ENCODE measurements around the gene TSKU.
A peak's percentile ranks its signal among the peaks of the same experiment; 100 is the strongest.

Gene TSKU

DNA sequence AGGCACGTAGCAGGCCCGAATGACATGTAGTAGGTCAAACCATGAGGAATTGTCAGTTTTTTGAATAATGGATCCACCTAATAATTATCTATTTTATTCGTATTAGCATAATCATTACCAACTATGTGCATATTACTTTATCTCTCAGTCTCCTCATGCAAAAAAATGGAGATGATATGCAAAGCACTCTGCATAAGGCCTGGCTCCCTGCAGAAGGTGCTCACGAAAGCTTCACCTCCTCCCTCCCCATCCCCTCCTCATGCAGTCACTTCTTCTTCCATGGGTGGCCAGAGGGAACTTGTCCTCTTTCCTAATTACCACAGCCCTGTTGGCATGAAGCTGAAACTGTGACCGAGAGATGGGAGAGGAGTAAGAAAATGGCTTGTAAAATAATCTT lies 20.8 kb upstream of the TSKU start:
- H3K9me3 ChIP-seq (ENCODE audit: control insufficient read depth, low read length): no peaks in the 10 kb centered on the region

DNA sequence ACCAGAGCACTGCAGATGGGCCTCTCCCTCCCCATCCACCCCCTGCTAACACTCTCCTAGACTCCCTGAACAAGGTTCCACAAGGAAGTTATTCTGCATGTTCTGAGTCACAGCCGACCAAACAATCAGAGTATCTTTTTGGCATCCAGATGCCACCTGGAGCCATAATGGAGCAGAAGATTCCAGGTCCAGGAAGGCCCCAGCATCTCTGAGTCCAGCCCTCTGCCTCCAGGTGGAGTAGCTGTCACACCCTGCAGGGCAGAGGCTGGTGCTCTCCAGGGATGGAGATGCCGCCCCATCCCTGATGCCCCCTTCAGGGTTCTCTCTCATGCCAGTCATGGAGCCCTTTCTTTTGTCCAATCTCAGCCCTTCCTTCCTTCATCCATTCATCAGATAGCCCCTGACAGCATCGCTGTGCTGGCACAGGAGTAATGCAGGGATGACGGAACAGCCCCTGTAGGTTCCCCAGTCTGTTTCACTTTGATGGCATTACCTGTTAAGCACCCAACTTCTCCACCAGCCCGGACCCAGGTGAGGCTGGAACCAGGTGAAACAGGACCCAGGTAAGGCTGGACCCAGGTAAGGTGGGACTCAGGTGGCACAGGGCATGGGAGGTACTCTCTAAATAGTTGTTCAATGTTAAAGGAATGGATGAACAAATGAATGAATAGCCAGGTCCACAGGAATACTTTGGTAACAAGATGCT lies 20.1 kb upstream of the TSKU start:
- peak overlapping the region in 1 of 2 experiments; percentile 7 for H3K4me3 ChIP-seq (ENCODE audit: insufficient read depth in 1 of 2, low read depth in 1 of 2, low read length in 2 of 2)
- no peaks in the 10 kb centered on the region for H3K36me3 ChIP-seq (ENCODE audit: control insufficient read depth in 1 of 2, insufficient read depth in 2 of 2, low read depth in 1 of 2, low read length in 2 of 2)
- H3K23ac ChIP-seq (ENCODE audit: low read length in 2 of 2): no peak overlapping the region
- no peak overlapping the region for H3K14ac ChIP-seq (ENCODE audit: low read length in 2 of 2)
- H3K4ac ChIP-seq (ENCODE audit: low read depth in 1 of 2, low read length in 2 of 2): no peak overlapping the region
- no peak overlapping the region for H2BK15ac ChIP-seq (ENCODE audit: low read depth, poor library complexity, severe bottlenecking)
- DNase-seq: no peak
- no peak overlapping the region for H4K8ac ChIP-seq (ENCODE audit: low read length)
- no peaks in the 10 kb centered on the region for H3K9me3 ChIP-seq (ENCODE audit: control insufficient read depth, low read length)
- H2BK5ac ChIP-seq (ENCODE audit: low read depth, low read length, poor library complexity, severe bottlenecking): no peak overlapping the region
- peaks cover 17% of the 10 kb centered on the region for H3K4me1 ChIP-seq (ENCODE audit: control insufficient read depth, insufficient read depth, low read depth, low read length)
- H3K18ac ChIP-seq (ENCODE audit: low read depth in 1 of 2, low read length in 2 of 2): no peak overlapping the region
- H2BK12ac ChIP-seq (ENCODE audit: low read length in 2 of 2): no peak overlapping the region
- H2AFZ ChIP-seq (ENCODE audit: low read depth, low read length): no peak overlapping the region
- no peak overlapping the region for H3K4me2 ChIP-seq (ENCODE audit: low read length, poor library complexity, severe bottlenecking)
- 95% methylated on average over 5 of the region's 5 CpGs for whole genome bisulfite sequencing
- H3K27ac ChIP-seq (ENCODE audit: low read length, poor library complexity, severe bottlenecking): no peak overlapping the region
- H4K91ac ChIP-seq (ENCODE audit: low read length): no peak overlapping the region
- no peaks in the 10 kb centered on the region for H3K79me1 ChIP-seq (replicated peaks; ENCODE audit: low read length, poor library complexity, severe bottlenecking)
- H2AK5ac ChIP-seq (ENCODE audit: low read length, severe bottlenecking): no peak overlapping the region
- peaks cover 0 to 7% of the 10 kb centered on the region in 2 experiments for H3K27me3 ChIP-seq (ENCODE audit: control insufficient read depth in 1 of 2, insufficient read depth in 1 of 2, low read length in 2 of 2)
- H3K9ac ChIP-seq (ENCODE audit: low read length): no peak overlapping the region
- no peak overlapping the region for H2BK120ac ChIP-seq (ENCODE audit: low read depth, low read length)

More for the DNA sequence above, 20.8 kb upstream of the TSKU start:
- Histone ChIP-seq H2BK5ac (ENCODE audit: low read depth, low read length, poor library complexity, severe bottlenecking) (no peak overlapping the region), H3K14ac (ENCODE audit: low read length in 2 of 2) (no peak overlapping the region), H3K4ac (ENCODE audit: low read depth in 1 of 2, low read length in 2 of 2) (no peak overlapping the region), H3K27ac (ENCODE audit: low read length, poor library complexity, severe bottlenecking) (no peak overlapping the region), H4K8ac (ENCODE audit: low read length) (no peak overlapping the region), H3K18ac (ENCODE audit: low read depth in 1 of 2, low read length in 2 of 2) (no peak overlapping the region), H2BK12ac (ENCODE audit: low read length in 2 of 2) (no peak overlapping the region), H3K23ac (ENCODE audit: low read length in 2 of 2) (no peak overlapping the region), H3K36me3 (ENCODE audit: control insufficient read depth in 1 of 2, insufficient read depth in 2 of 2, low read depth in 1 of 2, low read length in 2 of 2) (no peaks in the 10 kb centered on the region), H2BK15ac (ENCODE audit: low read depth, poor library complexity, severe bottlenecking) (no peak overlapping the region), H4K91ac (ENCODE audit: low read length) (no peak overlapping the region), H2BK120ac (ENCODE audit: low read depth, low read length) (no peak overlapping the region), H3K27me3 (ENCODE audit: control insufficient read depth in 1 of 2, insufficient read depth in 1 of 2, low read length in 2 of 2) (peaks cover 0 to 7% of the 10 kb centered on the region in 2 experiments), H3K9ac (ENCODE audit: low read length) (no peak overlapping the region), H2AFZ (ENCODE audit: low read depth, low read length) (no peak overlapping the region), H3K4me1 (ENCODE audit: control insufficient read depth, insufficient read depth, low read depth, low read length) (peaks cover 12% of the 10 kb centered on the region), H3K79me1 (replicated peaks; ENCODE audit: low read length, poor library complexity, severe bottlenecking) (no peaks in the 10 kb centered on the region), H3K4me2 (ENCODE audit: low read length, poor library complexity, severe bottlenecking) (no peak overlapping the region), H3K4me3 (ENCODE audit: insufficient read depth in 1 of 2, low read depth in 1 of 2, low read length in 2 of 2) (no peak overlapping the region), H2AK5ac (ENCODE audit: low read length, severe bottlenecking) (no peak overlapping the region)
- 94% methylated on average over 5 of the region's 5 CpGs for WGBS
- no peak for DNase-seq

DNA sequence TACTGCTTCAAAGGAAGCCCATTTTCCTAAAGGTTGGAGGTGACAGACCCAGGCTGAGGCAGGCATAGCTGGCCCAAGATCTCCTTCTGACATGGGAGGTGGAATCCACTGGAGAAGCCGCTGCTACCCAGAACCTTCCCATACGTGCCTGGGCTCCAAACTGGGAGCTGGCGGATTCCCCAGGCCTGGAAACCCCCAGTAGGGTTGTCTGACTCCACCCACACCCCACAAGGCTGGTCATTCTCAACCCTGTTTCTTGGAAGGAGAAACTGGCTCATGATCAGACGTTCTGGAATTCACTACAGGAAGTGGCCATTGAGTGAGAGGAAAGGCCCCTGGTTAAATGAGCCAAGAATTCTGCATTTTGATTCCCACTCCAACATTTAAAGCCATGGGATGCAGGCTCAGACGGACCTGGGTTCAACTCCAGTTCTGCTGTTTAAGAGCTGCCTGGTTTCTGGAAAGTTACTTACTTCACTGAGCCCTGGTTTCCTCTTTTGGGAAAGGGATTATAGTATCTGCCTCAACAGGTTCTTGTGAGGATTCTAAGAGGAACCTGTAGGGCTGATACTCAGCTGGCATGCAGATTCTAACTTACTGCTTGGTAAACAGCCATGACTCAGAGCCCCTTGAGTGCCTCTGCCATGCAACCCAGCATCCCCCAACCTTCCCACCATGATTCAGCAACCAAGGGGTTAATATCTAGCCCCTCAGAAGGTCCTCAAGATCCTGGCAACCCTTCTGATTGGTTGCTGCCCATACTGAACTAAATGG lies 19.4 kb upstream of the TSKU start:
- H2AFZ ChIP-seq (ENCODE audit: low read depth, low read length): no peak overlapping the region
- peak overlapping the region in 1 of 2 experiments; percentile 55 for H2BK12ac ChIP-seq (ENCODE audit: low read length in 2 of 2)
- no peak overlapping the region for H2AK5ac ChIP-seq (ENCODE audit: low read length, severe bottlenecking)
- H4K8ac ChIP-seq (ENCODE audit: low read length): no peak overlapping the region
- H3K14ac ChIP-seq (ENCODE audit: low read length in 2 of 2): no peak overlapping the region
- H2BK15ac ChIP-seq (ENCODE audit: low read depth, poor library complexity, severe bottlenecking): no peak overlapping the region
- no peak overlapping the region for H3K9ac ChIP-seq (ENCODE audit: low read length)
- H2BK120ac ChIP-seq (ENCODE audit: low read depth, low read length): no peak overlapping the region
- no peak overlapping the region for H3K27ac ChIP-seq (ENCODE audit: low read length, poor library complexity, severe bottlenecking)
- no peak overlapping the region for H2BK5ac ChIP-seq (ENCODE audit: low read depth, low read length, poor library complexity, severe bottlenecking)
- H3K79me1 ChIP-seq (replicated peaks; ENCODE audit: low read length, poor library complexity, severe bottlenecking): no peaks in the 10 kb centered on the region
- H4K91ac ChIP-seq (ENCODE audit: low read length): no peak overlapping the region
- H3K27me3 ChIP-seq (ENCODE audit: control insufficient read depth in 1 of 2, insufficient read depth in 1 of 2, low read length in 2 of 2): peaks cover 0 to 4% of the 10 kb centered on the region in 2 experiments
- no peak overlapping the region for H3K23ac ChIP-seq (ENCODE audit: low read length in 2 of 2)
- WGBS: 57% methylated on average over 5 of the region's 5 CpGs
- no peak overlapping the region for H3K4me2 ChIP-seq (ENCODE audit: low read length, poor library complexity, severe bottlenecking)
- peak; percentile 87 for DNase-seq
- H3K4me1 ChIP-seq (ENCODE audit: control insufficient read depth, insufficient read depth, low read depth, low read length): peaks cover 25% of the 10 kb centered on the region
- no peak overlapping the region for H3K4ac ChIP-seq (ENCODE audit: low read depth in 1 of 2, low read length in 2 of 2)
- no peaks in the 10 kb centered on the region for H3K36me3 ChIP-seq (ENCODE audit: control insufficient read depth in 1 of 2, insufficient read depth in 2 of 2, low read depth in 1 of 2, low read length in 2 of 2)
- peak overlapping the region in 1 of 2 experiments; percentile 7 for H3K4me3 ChIP-seq (ENCODE audit: insufficient read depth in 1 of 2, low read depth in 1 of 2, low read length in 2 of 2)
- H3K9me3 ChIP-seq (ENCODE audit: control insufficient read depth, low read length): no peaks in the 10 kb centered on the region
- H3K18ac ChIP-seq (ENCODE audit: low read depth in 1 of 2, low read length in 2 of 2): peak overlapping the region in 1 of 2 experiments; percentile 11

DNA sequence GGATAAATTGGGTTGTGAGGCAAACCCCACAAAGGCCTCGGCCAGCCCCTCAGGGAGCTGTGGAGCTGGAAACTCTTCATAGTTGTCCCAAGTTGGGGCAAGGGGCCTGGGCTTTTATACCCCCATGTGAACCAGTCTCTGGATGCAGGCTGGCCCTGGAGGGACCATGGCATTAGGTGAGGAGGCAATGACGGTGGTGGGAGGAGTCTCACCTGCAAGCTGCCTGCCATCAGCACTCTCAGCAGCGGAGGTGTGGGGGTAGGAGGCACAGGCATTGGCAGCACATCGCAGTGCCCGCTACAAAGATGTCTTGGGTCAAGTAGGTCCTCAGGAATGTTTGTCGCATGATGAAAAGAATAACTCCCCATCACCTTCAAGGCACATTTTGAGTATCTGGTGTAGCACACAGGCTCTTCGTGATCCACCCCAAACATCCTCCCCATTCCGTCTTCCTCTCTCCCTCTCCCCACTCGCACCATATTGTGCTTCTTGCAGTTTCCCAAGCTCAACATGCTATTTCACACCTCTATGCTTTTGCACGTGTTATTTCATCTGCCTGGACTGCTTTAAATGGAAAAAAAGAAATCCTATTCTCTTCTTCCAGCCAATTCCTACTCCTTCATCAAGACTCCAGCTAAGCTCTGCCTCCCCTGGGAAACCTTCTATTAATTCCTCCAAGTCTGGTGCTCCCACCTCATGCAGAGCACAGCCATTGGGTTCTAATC lies 18.1 kb upstream of the TSKU start:
- DNase-seq: no peak
- Histone ChIP-seq H4K91ac (ENCODE audit: low read length) (no peak overlapping the region), H3K4me1 (ENCODE audit: control insufficient read depth, insufficient read depth, low read depth, low read length) (peaks cover 38% of the 10 kb centered on the region), H3K9me3 (ENCODE audit: control insufficient read depth, low read length) (no peaks in the 10 kb centered on the region), H3K9ac (ENCODE audit: low read length) (no peak overlapping the region), H3K79me1 (replicated peaks; ENCODE audit: low read length, poor library complexity, severe bottlenecking) (no peaks in the 10 kb centered on the region), H4K8ac (ENCODE audit: low read length) (no peak overlapping the region), H2BK120ac (ENCODE audit: low read depth, low read length) (no peak overlapping the region), H3K4ac (ENCODE audit: low read depth in 1 of 2, low read length in 2 of 2) (no peak overlapping the region), H3K36me3 (ENCODE audit: control insufficient read depth in 1 of 2, insufficient read depth in 2 of 2, low read depth in 1 of 2, low read length in 2 of 2) (no peaks in the 10 kb centered on the region), H3K27ac (ENCODE audit: low read length, poor library complexity, severe bottlenecking) (no peak overlapping the region), H2BK12ac (ENCODE audit: low read length in 2 of 2) (peak overlapping the region in 1 of 2 experiments; percentile 51), H2AK5ac (ENCODE audit: low read length, severe bottlenecking) (no peak overlapping the region), H3K27me3 (ENCODE audit: control insufficient read depth in 1 of 2, insufficient read depth in 1 of 2, low read length in 2 of 2) (peaks cover 0 to 3% of the 10 kb centered on the region in 2 experiments), H3K23ac (ENCODE audit: low read length in 2 of 2) (no peak overlapping the region), H2AFZ (ENCODE audit: low read depth, low read length) (no peak overlapping the region), H3K18ac (ENCODE audit: low read depth in 1 of 2, low read length in 2 of 2) (no peak overlapping the region), H3K14ac (ENCODE audit: low read length in 2 of 2) (no peak overlapping the region), H2BK5ac (ENCODE audit: low read depth, low read length, poor library complexity, severe bottlenecking) (no peak overlapping the region), H3K4me3 (ENCODE audit: insufficient read depth in 1 of 2, low read depth in 1 of 2, low read length in 2 of 2) (no peak overlapping the region), H3K4me2 (ENCODE audit: low read length, poor library complexity, severe bottlenecking) (no peak overlapping the region), H2BK15ac (ENCODE audit: low read depth, poor library complexity, severe bottlenecking) (no peak overlapping the region)
- 89% methylated on average over 10 of the region's 10 CpGs for WGBS
